HK-2 (cell line): ENCODE results near the gene ZNF276.

ENCODE experiments used
- DNase-seq: peaks from one replicate; pipeline ENCODE4 v3.0.0-alpha.2; 2018; ENCODE audit not compliant: unreplicated experiment

ZNF276 gene

GRCh38 chr16:89785523-89786155 is 64.3 kb downstream of the ZNF276 start:
- DNase-seq, result no peak

GRCh38 chr16:89786474-89787364 is 65.4 kb downstream of the ZNF276 start:
- DNase-seq, result no peak

GRCh38 chr16:89787365-89787805 is 66.0 kb downstream of the ZNF276 start:
- DNase-seq, result no peak
